Muscle layer of colon (tissue), 2 donors: ENCODE data around the gene TNFRSF8.

ENCODE experiments used
- H3K27ac ChIP-seq: one replicate; pipeline ENCODE4 v1.7.0; 2013; ENCODE audit warnings: low read depth, mild to moderate bottlenecking, low read length, moderate library complexity
- H3K27me3 ChIP-seq, 2 donors: one replicate each; pipeline ENCODE4 v1.7.0; 2013; ENCODE audit warnings: low read length in 2 of 2, mild to moderate bottlenecking in 2 of 2; ENCODE audit not compliant: insufficient read depth in 2 of 2, control insufficient read depth in 1 of 2
- H3K36me3 ChIP-seq: one replicate; pipeline ENCODE4 v1.7.0; 2013; ENCODE audit warnings: mild to moderate bottlenecking, low read length; ENCODE audit not compliant: insufficient read depth
- H3K4me1 ChIP-seq: one replicate; pipeline ENCODE4 v1.7.0; 2013; ENCODE audit warnings: mild to moderate bottlenecking, low read length; ENCODE audit not compliant: insufficient read depth
- H3K4me3 ChIP-seq, 2 donors: one replicate each; pipeline ENCODE4 v1.7.0; 2013; ENCODE audit warnings: low read length in 2 of 2, low read depth in 1 of 2, mild to moderate bottlenecking in 1 of 2, moderate library complexity in 1 of 2
- H3K9ac ChIP-seq: one replicate; pipeline ENCODE4 v1.7.0; 2013; ENCODE audit warnings: low read length
- H3K9me3 ChIP-seq: one replicate; pipeline ENCODE4 v1.7.0; 2013; ENCODE audit warnings: mild to moderate bottlenecking, low read length
- donor health status: abdominal sarcoma.
- donor health status: Adenocarcinoma of cecum.

The TNFRSF8 gene

DNA sequence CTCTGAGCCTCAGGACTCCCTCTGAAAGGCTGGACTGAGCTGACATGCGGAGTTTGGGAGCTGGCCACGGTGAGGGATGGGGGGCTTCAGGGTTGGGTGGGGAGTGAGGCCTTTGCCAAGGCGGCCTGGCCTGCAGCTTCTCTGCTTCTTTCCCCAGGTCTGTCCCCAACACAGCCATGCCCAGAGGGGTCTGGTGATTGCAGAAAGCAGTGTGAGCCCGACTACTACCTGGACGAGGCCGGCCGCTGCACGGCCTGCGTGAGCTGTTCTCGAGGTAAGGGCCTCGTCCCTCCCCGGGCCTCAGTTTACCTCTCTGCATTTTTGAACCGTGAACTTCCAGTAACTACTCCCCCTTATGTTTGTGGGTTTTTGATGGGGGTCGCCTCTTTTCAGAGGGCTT, 48.6 kb downstream of the TNFRSF8 start:
- no peak overlapping the region for H3K27ac ChIP-seq
- H3K4me1 ChIP-seq: no peaks in the 10 kb centered on the region
- H3K4me3 ChIP-seq: no peak overlapping the region
- no peaks in the 10 kb centered on the region for H3K27me3 ChIP-seq
- H3K9ac ChIP-seq: no peak overlapping the region
- no peaks in the 10 kb centered on the region for H3K9me3 ChIP-seq
- H3K36me3 ChIP-seq: no peaks in the 10 kb centered on the region

DNA sequence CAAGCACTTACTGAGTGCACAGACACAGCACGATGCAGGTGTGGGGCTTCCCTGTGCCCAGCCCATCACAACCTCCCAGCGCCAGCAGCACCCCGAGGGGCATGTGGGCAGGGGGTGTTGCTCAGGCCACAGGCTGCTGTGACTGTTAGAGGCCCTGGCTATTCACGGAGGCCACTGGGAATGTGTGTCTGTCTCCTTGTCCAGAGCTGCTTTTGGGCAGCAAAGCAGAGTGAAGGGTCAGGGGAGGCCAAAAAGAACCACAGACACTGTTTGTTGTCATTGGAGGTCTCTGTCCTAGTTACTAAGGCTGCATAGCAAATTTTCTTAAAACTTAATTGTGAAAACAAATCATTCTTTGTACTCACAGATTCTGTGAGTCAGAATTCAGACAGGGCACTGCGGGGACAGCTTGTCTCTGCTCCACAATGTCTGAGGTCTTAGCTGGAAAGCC, 49.6 kb downstream of the TNFRSF8 start:
- Histone ChIP-seq H3K9ac (no peak overlapping the region), H3K27me3 (no peaks in the 10 kb centered on the region), H3K9me3 (no peaks in the 10 kb centered on the region), H3K27ac (no peak overlapping the region), H3K4me1 (no peaks in the 10 kb centered on the region), H3K4me3 (no peak overlapping the region), H3K36me3 (no peaks in the 10 kb centered on the region)

DNA sequence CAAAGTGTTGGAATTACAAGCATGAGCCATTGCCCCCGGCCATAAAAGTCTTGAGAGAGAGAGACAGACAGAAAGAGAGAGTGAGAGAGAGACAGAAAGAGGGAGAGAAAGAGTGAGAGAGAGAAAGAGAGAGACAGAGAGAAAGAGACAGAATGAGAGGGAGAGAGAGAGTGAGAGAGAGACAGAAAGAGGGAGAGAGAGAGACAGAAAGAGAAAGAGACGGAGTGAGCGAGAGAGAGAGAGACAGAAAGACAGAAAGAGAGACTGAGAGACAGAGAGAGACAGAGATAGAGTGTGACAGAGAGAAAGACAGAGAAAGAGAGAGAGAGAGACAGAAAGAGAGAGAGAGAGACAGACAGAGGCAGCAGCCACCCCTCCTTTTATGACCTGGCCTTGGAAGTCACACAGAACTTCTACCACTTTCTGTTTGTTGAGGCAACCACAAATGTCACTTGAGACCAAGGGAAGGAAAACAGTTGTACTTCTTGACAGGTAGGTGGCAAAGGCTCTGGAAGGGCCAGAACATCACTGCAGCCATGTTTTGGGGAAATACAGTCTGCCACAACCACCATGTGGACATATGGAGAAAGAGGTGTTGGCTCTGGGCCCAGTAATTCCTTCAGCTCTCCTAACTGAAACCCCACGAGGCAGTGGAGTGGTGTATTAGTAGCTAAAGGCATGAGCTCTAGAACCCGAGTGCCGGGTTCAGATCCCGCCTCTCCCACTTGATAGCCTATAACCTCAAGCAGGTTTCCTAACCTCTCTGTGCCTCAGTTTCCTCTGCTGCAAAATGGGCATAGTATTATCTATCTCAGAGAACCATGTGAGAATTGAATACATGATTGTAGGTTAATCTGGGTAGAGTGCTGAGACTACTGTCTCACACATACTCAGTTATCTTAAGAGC, 50.6 kb downstream of the TNFRSF8 start:
- Histone ChIP-seq H3K36me3 (no peaks in the 10 kb centered on the region), H3K9ac (no peak overlapping the region), H3K27me3 (no peaks in the 10 kb centered on the region), H3K4me1 (no peaks in the 10 kb centered on the region), H3K27ac (no peak overlapping the region), H3K9me3 (no peaks in the 10 kb centered on the region), H3K4me3 (no peak overlapping the region)

DNA sequence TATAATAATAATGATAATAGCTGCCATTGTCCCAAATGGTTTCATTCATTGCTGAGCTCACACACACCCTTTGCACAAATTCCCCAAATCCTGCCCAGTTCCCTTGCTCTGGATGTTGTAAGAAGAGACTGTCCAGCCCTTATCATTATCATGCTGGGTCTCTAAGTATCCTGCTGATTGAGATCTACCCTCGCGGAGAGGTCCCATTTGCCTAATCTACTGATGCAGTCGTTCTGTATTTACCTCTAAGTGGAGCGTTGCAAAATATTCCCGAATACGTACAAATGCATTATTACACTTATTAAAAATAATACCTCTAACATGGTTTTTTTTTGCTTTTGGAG, 51.2 kb downstream of the TNFRSF8 start:
- Histone ChIP-seq H3K9ac (no peak overlapping the region), H3K4me3 (no peak overlapping the region), H3K27me3 (no peaks in the 10 kb centered on the region), H3K36me3 (no peaks in the 10 kb centered on the region), H3K27ac (no peak overlapping the region), H3K4me1 (no peaks in the 10 kb centered on the region), H3K9me3 (no peaks in the 10 kb centered on the region)

DNA sequence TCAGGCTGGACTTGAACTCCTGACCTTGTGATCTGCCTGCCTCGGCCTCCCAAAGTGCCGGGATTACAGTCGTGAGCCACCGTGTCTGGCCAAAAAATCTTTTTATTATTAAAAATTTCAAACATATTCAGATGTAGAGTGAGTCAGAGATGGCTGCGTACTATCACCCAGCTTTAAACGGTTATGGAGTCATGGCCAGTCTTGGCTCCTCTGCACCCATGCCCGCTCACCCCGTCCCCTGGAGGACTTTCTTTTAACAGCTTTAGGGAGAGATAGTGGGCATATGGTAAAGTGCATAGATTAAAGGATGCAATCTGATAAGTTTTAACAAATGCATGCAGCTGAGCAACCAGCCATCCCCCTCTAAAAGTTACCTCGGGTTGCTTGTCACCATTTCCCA, 51.8 kb downstream of the TNFRSF8 start:
- H3K27me3 ChIP-seq: no peaks in the 10 kb centered on the region
- H3K4me3 ChIP-seq: no peak overlapping the region
- H3K9me3 ChIP-seq: no peaks in the 10 kb centered on the region
- H3K4me1 ChIP-seq: no peaks in the 10 kb centered on the region
- no peak overlapping the region for H3K9ac ChIP-seq
- H3K27ac ChIP-seq: no peak overlapping the region
- H3K36me3 ChIP-seq: no peaks in the 10 kb centered on the region

DNA sequence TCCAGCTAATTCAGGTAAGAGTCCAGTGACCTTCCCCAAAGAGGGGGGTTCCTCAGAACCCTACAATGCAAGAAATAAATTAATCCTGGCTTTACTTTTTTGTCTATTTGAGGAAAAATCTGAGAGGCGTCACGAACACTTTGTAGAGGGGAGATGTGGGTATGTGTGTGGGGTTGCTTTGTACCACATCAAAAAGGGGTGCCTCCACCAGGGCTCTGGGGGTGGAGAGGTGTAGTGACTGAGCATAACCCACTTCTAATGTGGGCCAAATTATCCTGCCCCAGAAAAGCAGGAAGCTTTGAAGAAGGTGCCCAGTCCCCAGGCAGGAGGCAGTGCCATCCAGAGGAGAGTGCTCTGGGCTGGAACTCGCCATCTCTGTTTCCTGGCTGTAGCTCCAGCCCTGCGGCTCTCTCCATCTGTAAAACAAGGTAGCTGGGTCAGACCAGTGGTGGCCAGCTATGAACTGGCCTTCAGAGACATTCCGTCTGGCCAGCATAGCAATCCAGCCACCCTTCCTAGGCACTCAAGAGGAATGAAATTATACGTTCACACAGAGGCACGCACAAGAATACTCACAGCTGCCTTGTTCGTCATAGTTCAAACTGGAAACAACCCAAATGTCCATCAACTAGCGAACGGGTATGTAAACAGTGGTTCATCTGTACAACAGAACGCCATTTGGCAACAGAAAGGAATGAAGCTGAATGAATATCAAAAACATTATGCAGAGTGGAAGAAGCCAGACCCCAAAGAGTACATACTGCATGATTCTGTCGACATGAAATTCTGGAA, 58.3 kb downstream of the TNFRSF8 start:
- Histone ChIP-seq H3K9ac (no peak overlapping the region), H3K9me3 (no peaks in the 10 kb centered on the region), H3K4me1 (peaks cover 18% of the 10 kb centered on the region), H3K27ac (no peak overlapping the region), H3K36me3 (no peaks in the 10 kb centered on the region), H3K4me3 (no peak overlapping the region), H3K27me3 (no peaks in the 10 kb centered on the region)

DNA sequence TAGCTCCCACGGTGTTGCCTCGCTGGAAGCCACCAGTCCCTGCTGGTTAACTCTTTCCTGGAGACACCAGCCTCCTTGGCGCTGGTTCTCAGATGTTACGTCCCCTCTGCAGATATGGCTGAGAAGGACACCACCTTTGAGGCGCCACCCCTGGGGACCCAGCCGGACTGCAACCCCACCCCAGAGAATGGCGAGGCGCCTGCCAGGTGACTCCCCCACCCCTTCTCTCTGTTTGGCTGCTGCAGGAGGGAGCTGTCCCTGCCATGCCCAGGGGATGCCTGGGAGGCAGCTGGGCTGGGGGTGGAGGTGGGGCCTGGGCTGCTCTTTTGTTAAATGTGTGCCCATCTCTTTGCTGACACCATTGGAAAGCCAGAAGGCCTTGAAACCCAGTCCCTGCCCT, 60.1 kb downstream of the TNFRSF8 start:
- Histone ChIP-seq H3K27ac (no peak overlapping the region), H3K9ac (no peak overlapping the region), H3K9me3 (no peaks in the 10 kb centered on the region), H3K27me3 (no peaks in the 10 kb centered on the region), H3K4me3 (no peak overlapping the region), H3K4me1 (peaks cover 18% of the 10 kb centered on the region), H3K36me3 (no peaks in the 10 kb centered on the region)

DNA sequence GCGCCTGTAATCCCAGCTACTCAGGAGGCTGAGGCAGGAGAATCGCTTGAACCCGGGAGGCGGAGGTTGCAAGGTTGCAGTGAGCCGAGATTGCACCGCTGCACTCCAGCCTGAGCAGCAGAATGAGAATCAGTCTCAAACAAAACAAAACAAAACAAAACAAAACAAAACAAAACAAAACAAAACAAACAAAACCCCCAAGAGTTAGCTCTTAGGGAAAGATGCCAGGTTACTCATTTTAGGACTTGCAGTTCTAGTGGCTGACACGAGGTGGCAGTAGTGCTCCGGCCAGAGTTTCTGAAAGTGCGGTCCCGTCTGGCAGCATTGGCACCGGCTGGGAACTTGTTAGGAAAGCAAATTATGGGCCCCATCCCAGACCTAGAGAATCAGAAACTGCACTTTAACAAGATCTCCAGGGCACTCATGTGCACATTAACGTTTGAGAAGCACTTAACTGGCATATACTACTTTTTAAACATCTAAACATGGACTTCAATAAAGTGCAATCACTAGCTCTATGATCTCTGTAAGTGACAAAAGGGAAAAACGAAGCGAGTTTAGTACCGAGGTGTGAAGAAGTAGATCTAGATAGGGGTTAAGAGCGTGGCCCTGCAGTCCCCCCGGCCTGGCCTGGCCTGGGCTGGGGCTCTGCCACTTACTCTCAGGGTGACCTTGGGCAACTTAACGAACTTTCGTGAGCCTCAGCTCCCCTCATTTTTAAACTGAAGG, 61.8 kb downstream of the TNFRSF8 start:
- no peak overlapping the region for H3K9ac ChIP-seq
- no peak overlapping the region for H3K4me3 ChIP-seq
- no peak overlapping the region for H3K27ac ChIP-seq
- H3K9me3 ChIP-seq: no peaks in the 10 kb centered on the region
- peaks cover 18% of the 10 kb centered on the region for H3K4me1 ChIP-seq
- H3K27me3 ChIP-seq: no peaks in the 10 kb centered on the region
- no peaks in the 10 kb centered on the region for H3K36me3 ChIP-seq

DNA sequence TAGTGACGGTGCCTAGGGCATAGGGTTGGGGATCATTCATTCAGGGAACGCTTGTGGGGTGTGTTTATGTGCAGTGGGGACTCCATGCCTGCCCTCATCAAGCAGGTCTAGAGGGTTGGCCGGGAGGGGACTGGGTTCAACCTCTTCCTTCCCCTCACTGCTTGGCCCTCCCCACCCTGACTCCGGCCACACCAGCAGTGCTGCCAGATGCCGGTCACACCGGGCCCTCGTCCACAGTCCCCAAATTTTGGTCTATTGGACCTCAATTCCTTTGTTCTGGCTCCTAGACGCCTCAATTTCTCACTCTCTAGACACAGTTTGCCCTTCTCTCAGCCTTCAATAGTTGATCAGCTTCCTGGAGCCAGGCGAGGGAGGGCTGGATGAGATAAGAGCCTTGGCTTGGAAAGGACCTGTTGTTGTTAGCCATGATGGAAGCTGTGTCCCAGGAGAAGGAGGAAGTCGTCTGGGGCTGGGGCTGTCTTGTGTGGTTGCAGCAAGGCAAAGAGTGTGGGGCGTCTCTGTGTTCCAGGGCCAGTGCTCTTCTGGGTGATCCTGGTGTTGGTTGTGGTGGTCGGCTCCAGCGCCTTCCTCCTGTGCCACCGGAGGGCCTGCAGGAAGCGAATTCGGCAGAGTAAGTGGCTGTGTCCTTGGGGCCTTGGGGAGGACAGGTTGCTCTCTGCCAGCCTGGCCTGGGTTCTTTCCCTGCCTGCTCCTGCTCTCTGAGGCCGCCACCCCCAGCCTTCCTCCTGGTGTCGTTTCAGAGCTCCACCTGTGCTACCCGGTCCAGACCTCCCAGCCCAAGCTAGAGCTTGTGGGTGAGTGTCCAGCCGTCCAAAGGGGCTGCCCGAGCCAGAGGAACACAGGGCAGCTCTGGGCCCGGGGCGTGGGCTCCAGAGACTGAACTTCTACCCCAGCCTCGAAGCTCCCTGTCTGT, 62.6 kb downstream of the TNFRSF8 start:
- no peak overlapping the region for H3K9ac ChIP-seq
- no peaks in the 10 kb centered on the region for H3K9me3 ChIP-seq
- no peaks in the 10 kb centered on the region for H3K27me3 ChIP-seq
- no peak overlapping the region for H3K27ac ChIP-seq
- no peak overlapping the region for H3K4me3 ChIP-seq
- peaks cover 18% of the 10 kb centered on the region for H3K4me1 ChIP-seq
- no peaks in the 10 kb centered on the region for H3K36me3 ChIP-seq

DNA sequence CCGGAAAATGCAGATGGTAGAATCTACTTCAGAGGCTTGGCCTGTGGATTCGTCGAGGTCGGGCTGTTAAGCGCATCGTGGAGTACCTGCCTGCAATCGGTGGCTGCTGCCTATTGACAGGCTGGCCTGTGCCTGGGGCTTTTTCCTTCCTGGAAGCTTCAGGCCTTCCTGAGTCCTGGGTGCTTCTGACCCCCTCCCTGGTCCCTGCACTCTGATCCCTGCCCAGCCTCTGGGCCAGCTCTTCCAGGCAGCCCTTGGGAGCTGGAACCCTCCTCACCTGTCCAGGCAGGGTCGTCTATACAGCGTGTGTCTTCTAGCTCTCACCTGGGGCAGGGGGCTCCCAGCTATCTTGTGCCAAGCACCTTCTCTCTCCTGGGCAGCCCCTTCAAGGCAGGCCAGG, 63.7 kb downstream of the TNFRSF8 start:
- Histone ChIP-seq H3K9ac (no peak overlapping the region), H3K27me3 (no peaks in the 10 kb centered on the region), H3K36me3 (no peaks in the 10 kb centered on the region), H3K27ac (no peak overlapping the region), H3K4me3 (no peak overlapping the region), H3K9me3 (no peaks in the 10 kb centered on the region), H3K4me1 (peaks cover 10% of the 10 kb centered on the region)
